ENCODE measurements around the gene LPP.

DNA sequence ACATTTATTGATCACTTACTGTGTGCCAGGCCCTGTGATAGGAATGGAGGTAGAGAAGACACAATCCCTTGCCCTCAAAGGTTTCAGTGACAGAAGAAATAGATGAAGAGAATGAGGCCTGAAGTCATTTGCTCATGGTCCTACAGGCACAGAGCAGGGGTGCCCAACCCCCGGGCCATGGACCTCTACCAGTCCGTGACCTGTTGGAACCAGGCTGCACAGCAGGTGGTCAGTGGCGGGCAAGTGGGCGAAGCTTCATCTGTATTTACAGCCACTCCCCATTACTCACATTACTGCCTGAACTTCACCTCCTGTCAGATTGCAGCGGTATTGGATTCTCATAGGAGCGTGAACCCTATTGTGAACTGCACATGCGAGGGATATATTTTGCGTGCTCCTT, 480.3 kb downstream of the LPP start:
- TF ChIP-seq, protein P1, sequence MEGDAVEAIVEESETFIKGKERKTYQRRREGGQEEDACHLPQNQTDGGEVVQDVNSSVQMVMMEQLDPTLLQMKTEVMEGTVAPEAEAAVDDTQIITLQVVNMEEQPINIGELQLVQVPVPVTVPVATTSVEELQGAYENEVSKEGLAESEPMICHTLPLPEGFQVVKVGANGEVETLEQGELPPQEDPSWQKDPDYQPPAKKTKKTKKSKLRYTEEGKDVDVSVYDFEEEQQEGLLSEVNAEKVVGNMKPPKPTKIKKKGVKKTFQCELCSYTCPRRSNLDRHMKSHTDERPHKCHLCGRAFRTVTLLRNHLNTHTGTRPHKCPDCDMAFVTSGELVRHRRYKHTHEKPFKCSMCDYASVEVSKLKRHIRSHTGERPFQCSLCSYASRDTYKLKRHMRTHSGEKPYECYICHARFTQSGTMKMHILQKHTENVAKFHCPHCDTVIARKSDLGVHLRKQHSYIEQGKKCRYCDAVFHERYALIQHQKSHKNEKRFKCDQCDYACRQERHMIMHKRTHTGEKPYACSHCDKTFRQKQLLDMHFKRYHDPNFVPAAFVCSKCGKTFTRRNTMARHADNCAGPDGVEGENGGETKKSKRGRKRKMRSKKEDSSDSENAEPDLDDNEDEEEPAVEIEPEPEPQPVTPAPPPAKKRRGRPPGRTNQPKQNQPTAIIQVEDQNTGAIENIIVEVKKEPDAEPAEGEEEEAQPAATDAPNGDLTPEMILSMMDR (conservative IDR thresholded peaks at IDR 0.05): no peak
- no peak for TF ChIP-seq EZH2 (IDR thresholded peaks at IDR 0.05; ENCODE audit: low read depth)

Measured in PC-9 (cell line).